GM21447 (cell line): ENCODE data around the gene TRPM6.
"Not testable (repeated sequence)": the region's sequence is repeated elsewhere in the genome, so short reads cannot be mapped to it uniquely, and the experiment has no call there.

Experiments
- ATAC-seq: cut with Tn5 transposase; IDR thresholded peaks from one replicate; pipeline ENCODE4 v1.9.1; 2021; ENCODE audit not compliant: unreplicated experiment

TRPM6 gene, protein sequence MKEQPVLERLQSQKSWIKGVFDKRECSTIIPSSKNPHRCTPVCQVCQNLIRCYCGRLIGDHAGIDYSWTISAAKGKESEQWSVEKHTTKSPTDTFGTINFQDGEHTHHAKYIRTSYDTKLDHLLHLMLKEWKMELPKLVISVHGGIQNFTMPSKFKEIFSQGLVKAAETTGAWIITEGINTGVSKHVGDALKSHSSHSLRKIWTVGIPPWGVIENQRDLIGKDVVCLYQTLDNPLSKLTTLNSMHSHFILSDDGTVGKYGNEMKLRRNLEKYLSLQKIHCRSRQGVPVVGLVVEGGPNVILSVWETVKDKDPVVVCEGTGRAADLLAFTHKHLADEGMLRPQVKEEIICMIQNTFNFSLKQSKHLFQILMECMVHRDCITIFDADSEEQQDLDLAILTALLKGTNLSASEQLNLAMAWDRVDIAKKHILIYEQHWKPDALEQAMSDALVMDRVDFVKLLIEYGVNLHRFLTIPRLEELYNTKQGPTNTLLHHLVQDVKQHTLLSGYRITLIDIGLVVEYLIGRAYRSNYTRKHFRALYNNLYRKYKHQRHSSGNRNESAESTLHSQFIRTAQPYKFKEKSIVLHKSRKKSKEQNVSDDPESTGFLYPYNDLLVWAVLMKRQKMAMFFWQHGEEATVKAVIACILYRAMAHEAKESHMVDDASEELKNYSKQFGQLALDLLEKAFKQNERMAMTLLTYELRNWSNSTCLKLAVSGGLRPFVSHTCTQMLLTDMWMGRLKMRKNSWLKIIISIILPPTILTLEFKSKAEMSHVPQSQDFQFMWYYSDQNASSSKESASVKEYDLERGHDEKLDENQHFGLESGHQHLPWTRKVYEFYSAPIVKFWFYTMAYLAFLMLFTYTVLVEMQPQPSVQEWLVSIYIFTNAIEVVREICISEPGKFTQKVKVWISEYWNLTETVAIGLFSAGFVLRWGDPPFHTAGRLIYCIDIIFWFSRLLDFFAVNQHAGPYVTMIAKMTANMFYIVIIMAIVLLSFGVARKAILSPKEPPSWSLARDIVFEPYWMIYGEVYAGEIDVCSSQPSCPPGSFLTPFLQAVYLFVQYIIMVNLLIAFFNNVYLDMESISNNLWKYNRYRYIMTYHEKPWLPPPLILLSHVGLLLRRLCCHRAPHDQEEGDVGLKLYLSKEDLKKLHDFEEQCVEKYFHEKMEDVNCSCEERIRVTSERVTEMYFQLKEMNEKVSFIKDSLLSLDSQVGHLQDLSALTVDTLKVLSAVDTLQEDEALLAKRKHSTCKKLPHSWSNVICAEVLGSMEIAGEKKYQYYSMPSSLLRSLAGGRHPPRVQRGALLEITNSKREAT (N-terminal part only)

DNA sequence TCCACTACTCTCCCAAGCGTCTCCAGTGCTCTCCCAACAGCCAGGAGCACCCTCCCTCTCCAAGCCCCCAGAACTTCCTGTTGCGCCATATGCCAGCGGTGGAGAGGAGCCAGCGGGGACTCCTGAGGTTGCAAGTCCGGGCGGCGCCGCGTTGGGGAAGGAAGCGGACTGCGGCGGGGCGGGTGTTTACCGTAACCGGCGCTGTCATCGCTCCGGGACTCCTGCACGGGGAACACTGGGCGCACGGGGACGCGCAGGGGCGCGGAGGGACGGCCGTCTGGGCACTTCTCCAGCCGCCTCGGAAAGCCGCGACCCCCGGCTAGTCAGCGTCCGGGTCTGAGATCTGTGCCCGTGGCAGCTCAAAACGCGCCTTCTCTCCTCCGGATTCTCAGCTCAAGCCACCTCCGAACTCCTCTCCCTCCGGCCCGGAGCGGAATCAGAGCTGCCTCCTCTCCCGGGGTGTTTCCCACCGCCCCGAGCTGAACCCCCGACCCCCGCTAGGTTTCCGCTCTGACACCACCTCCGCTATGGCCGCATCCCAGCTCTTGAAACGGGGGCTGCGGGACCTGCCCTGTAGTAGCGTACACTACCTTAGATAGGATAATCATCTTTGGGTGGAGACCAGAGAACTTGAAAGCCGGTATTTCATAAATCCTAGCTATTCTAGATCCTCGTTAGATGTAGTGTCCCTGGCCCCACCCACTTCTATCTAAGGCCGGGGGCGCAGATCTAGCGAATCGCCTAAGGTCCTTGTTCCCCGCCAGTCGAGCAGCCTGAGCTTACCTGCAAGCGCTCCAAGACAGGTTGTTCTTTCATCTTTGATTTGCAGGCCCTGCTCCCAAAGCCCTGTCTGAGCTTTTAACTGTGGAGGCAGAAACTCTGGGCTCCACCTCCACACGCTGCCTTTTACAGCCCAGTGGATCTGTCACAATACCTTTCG, at the start of gene TRPM6:
Gene TRPM6 (minus strand): TSS at position 881 of the 940 bp plus-strand sequence. CDS start 65 bp downstream, at position 816.
- ATAC-seq = no peak

DNA sequence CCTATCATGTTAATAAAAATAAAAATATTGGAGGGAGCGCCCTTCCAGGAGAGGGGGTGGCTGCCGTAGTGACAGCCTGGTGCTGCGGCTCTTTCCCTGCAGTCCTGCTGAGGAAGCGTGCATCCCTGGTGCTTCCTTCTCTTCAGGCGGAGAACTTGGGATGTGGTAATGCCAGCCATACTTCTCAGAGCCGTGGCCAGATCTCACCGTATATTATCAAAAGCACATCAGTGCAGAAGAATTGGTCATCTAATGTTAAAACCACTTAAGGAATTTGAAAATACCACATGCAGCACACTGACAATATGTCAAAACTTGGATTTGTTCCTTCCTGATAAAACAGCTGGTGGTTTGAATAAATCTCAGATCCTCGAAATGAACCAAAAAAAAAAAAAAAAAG, 47.3 kb upstream of the TRPM6 start:
- ATAC-seq = no peak

DNA sequence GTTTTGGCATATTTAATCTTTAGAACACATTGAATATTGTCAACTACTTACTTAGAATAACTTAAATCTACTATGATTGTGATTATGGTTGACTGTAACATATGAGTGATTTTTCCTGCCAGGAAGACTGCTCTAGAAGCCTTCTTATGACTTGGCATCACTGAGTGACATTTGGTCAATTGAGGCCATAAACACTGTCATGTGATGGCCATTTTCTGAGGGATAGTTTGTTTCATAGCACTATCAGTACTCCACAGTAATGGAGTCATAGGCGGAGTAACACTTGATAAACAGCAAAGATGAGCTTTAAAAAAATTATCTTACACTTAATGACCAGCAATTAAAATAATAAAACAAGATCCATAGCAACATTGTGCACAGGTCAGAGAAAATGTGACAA, 34.0 kb upstream of the TRPM6 start:
- ATAC-seq = no peak

DNA sequence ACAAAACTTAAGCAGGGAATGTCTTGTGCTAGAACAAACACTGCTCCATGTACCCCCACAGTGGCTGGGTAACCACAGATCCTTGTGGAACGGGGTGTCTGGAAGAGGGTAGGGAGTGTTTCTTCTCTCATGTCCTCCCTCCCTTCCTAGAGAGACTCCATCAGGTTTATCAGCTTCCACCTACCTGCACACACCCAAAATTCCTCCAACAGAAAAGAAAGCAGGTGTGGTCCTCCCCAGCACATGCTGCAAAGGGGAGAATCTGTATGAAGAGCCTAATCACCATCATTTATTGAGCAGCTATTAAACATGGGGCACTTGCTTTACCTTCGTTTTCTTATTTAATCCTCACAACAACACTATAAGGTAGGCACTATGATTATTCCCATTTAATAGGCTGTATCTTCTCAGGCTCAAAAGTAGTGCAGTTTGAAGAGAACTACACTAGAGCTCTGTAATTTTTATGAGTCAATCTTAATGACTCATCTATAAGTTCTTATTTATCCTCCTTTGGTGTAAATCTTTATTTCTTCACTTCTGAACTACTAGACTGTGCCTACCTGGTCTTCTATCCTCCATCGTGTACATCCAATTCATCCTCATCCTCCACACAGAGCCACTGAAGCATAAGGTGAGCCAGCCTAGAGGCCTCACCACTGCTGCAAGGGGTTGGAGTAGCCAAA, 33.4 kb upstream of the TRPM6 start:
- ATAC-seq = no peak

DNA sequence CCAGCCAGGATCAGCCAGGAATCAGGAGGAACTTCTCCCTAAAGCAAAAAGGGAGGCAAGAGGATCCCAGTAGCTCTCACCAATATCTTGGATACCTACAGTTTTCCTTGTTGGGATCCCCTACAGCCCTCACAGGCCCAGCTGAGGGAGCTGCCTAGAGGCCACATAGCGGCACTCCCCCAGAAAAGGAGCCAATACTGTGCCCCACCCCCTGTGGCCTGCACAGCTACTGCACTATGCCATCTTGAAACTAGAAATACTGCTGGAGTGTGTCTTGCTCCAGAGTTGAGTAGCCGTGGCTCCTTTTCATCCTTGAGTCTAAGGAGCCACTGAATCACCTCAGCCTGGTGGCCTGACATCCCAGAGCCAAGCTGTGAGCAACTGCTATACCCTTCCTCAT, 22.3 kb upstream of the TRPM6 start:
- no peak for ATAC-seq

DNA sequence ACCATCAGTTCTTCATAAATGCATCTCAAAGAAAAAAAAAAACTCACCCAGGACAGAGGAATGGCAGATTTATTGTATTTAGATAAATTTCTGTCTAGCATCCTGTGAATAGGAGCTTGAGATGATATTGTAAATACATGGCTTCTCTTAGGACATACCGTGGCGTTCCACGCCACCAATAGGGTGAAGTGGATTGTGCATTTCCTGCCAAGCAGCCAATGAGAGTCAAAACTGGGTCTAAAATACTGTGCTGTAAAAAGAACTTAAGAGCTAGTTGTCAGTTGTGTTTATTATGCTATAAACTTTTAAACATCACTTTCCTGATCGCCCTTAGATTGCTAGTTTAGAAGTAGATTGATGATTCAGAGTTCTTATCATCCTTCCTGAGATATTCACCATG, 20.9 kb upstream of the TRPM6 start:
- no peak for ATAC-seq

DNA sequence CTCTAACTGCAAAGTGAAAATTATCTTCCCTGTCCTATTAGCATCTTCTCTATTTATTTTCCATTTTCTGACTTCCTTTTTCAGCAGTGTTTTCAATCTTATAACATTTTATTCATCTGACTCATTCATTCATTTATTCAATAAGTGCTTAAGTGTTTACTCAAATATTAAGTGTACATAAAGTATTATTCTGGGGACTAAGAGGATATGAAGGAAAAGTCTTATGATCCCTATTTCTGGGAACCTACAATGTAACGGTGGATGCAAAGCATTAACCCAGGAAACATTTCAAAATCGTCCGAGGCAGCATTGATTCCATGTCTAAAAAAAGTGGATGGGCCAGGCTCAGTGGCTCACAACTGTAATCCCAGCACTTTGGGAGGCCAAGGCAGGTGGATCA, 19.4 kb upstream of the TRPM6 start:
- no peak for ATAC-seq

DNA sequence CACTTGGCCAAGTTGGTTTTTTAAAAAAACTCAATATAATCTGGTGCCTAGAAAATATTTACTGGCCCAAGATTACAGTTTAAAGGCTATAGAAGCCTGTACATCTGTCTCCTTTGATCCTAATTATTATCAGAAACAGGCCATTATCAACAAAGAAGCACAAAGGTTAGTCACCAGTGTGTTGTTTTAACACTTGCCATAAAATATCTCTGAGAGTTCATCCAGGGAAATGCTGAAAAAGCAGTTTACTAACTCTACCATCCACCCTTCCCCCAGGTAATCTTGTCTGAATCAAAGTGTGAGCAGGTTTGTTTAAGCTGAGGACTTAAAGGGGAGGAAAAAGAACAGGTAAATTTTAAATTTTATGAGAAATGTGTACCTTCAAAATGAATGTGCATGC, 13.3 kb upstream of the TRPM6 start:
- no peak for ATAC-seq

DNA sequence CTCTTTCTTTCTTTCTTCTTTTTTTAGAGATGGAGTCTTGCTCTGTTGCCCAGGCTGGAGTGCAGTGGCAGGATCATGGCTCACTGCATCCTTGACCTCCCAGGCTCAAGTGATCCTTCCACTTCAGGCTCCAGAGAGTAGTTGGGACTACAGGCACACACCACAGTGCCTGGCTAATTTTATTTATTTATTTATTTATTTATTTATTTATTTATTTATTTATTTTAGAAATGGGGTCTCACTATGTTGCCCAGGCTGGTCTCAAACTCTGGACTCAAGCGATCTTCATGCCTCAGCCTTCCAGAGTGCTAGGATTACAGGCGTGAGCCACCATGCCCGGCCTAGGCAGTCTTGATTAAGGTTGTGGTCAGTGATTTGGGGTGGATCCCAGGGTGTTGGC, 728 bp upstream of the TRPM6 start:
- ATAC-seq = not testable (repeated sequence)

DNA sequence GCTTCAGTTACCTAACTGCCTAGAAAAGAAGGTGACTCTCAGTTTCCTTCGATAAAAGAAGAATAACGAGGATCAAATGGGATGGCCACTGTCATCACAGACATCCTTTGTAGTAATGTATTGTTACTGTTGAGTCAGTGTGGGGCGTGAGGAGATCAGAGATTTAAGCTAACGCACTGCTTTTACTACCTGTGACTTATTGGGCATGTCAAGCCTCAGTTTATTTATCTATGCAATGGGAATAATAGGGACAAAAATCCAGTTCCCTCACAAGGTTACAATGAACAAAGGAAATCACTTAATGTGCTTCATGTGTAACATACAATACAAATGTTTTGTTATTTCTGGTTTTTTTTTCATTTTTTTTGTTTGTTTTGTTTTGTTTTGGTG, 255 bp upstream of the TRPM6 start:
- ATAC-seq = no peak

DNA sequence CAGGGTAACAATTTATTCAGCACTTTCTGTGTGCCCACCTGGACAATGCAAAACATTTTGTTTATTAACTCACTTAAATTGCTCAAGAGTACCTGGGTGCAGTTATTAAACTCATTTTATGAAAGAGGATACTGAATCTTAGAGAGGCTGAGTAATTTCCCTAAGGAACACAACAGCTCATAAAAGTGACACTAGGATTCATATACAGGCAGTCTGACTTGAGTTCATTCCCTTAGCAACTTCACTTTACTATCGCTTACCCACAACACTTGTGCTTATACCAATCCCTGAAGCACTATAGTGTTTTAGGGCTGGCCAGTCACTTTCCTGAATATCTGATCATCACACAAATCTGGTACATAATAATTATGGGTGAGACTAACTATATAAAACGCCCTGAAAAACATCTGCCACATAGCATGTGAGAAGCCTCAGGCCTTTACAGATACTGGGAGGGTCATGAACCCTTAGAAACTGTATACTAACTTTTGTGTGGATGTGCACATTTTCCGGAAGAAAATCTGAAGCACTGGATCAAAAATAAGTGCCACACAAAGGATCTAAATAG, 11.3 kb downstream of the TRPM6 start:
- ATAC-seq = no peak

DNA sequence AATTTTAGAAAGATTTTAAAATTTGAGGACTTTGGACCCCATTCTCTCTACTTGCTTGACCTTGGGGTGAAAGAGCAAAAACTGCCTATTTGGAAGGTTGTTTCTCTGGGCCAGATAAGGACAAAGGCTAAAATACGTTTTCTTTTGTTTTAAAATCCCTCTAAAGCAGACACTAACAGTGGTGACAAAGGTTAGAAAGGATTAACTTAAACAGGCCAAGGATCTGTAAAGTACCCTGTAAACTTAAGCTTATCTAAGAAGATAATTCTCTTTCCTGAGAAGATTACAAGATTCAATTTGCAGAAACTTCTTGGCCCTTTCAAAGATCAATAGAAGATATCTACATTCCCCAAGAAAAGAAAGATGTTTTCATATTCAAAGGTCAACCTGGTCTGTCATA, 12.1 kb downstream of the TRPM6 start:
- no peak for ATAC-seq

DNA sequence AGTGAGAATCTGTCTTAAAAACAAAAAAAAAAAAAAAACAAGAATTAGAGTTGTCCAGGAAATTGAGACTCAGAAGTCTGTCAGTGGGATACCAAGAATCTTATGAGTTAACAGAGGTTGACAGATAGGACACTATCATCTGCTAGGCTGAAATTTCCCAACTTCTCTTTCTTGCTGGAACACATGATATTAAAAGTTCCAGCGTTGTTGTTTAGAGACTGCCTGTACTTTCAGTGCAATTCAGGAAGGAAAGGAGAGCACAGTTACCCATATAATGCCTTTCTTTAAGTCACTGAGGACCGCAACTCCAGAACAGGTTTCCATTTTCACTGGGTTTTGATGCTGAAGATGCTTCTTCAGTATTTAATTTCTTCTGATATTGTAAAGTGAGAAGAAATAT, 13.5 kb downstream of the TRPM6 start:
- no peak for ATAC-seq

DNA sequence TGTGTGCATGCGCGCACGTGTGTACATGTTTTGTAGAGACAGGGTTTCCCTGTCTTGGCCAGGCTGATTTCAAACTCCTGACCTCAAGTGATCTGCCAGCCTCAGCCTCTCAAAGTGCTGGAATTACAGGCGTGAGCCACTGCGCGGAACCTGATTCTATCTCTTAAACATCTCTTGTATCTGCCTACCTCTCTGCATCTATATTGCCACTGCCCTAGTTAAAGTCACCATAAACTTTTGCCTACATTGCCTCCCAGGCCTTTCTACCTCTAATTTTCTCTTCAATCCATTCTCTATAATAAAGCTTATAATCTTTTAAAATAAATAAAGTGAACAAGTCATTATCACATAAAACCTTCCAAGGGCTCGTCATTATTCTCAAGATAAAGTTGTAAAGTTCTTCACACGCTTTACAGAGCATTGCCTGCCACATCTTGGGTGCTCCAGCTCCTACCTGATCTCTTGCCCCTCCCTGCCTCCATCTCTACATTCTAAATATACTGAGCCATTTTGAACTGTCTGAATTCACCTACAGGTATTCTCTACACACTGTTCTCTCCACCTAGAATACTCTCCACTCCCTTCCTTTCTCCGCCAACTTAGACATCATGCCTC, 15.0 kb downstream of the TRPM6 start:
- ATAC-seq = no peak

DNA sequence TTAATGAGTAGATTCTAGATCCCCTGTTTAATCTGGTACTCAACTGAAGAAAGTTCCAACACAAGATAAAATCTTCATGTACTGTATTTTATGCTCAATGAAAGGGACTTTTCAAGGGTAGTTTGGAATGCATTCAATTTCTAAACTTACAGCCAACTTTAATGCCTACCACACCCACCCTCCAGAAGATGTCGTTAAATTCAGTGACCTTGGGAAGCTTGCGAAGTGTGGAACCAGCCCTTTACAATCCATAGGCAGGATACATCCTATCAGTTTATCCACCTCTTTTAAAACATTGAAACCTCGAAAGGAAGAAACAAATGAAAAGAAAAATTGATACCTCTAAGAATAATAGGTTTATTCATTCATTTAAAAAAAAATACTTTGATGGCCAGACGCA, 20.2 kb downstream of the TRPM6 start:
- no peak for ATAC-seq

DNA sequence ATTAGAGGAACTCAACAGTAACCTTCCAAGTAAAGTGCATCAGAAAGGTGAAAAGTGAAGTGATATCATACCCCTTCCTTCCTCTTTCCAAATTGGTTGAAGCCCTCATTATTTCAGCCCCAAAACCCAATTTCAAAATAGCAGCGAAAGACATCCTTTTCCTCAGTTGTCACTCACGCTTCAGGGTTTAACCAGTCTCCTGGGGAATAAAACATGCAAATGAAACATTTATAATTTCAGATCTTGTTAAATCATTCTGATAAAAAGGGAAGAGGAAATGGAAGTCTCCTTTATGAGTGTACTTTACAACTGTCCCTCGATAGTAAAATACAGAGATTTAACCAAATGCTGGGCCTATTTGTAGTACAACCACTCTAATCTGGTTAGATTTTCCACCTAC, 22.5 kb downstream of the TRPM6 start:
- no peak for ATAC-seq

DNA sequence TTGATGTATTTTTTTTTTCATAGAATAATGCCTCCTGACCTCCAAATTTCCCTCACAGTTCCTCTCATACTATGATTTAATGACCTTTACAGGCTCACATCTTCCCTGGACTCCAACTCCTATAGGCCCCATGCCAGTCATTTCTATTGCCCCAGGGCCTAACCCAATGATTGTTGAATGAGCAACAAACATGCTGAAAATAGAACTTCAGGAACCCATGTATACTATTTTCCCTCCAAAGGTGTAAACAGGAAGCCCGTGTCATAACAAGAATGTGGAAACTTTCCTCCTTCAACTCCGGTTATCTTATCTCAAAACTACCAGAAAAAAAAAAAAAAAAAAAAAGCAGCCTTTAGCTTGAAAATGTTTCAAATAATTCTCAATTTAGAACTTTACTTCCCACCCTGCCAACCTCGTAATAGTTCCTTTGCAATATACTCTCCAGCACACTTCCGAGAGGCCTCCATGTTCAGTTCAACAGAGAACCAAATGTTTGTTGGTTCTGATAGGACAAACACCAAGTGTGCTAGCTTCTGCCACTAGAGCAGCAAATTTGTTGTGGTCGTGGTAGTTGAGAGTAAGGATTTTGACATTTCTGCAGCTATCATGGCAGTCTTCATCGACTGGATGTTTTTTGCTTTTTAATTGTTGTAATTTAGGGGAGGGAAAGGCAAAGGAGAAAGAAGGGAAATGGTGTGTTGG, 25.8 kb downstream of the TRPM6 start:
- ATAC-seq = no peak

DNA sequence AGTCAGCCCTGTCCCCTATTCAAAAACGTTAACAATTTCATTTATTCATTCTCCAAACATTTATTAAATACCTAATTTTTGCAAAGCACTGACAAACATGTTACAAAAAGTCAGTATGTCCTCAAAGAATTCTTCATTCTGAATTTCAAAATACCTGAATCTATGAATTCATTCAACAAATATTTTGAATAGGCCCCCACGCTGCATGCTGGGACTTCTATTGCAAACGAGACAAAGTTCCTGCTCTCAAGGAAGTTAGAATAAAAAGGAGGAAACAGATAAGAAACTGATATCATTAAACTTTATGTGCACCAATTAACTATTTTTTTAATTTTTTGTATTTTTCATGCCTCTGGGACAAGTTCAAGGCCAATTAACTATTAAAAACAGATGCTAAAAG, 26.6 kb downstream of the TRPM6 start:
- ATAC-seq = no peak
